Type B pancreatic cell (in vitro differentiated cells): ENCODE data around the gene MLLT3. TPM values are rescaled to one million over a fixed set of nuclear protein-coding genes. Genes with fewer than 3 reads are reported as not detected.

Source experiments
- DNase-seq: peaks from one replicate; pipeline ENCODE4 v3.0.0; 2021; ENCODE audit warnings: mixed read lengths; ENCODE audit not compliant: unreplicated experiment; ENCODE audit errors: extremely low spot score
- H3K27ac Mint-ChIP-seq: 2 replicates; pipeline ENCODE4 v1.8.0; 2021; ENCODE audit warnings: mild to moderate bottlenecking, mixed read lengths
- H3K27me3 Mint-ChIP-seq: 2 replicates; pipeline ENCODE4 v1.8.0; 2021; ENCODE audit warnings: mixed read lengths
- H3K36me3 Mint-ChIP-seq: 2 replicates; pipeline ENCODE4 v1.8.0; 2021; ENCODE audit warnings: mixed read lengths
- H3K4me1 Mint-ChIP-seq: one replicate; pipeline ENCODE4 v1.8.0; 2021; ENCODE audit warnings: mixed read lengths; ENCODE audit not compliant: unreplicated experiment
- H3K4me3 Mint-ChIP-seq: 2 replicates; pipeline ENCODE4 v1.8.0; 2021; ENCODE audit warnings: mild to moderate bottlenecking, mixed read lengths
- H3K9me3 Mint-ChIP-seq: 2 replicates; pipeline ENCODE4 v1.8.0; 2021; ENCODE audit warnings: mixed read lengths
- CTCF ChIP-seq: fragments of 200-600 bp; sonication (generic); conservative IDR thresholded peaks from 2 replicates; pipeline ENCODE4 v1.5.0; 2021; ENCODE audit warnings: antibody characterized with exemption, mild to moderate bottlenecking
- total RNA-seq: library from RNA; stranded (reverse); gene quantifications from 2 replicates; pipeline ENCODE4 v1.2.1, GENCODE V29; 2021; ENCODE audit warnings: low replicate concordance

Gene MLLT3
- total RNA-seq, 1 donor from 2014 or later: 44.2 TPM

- TF ChIP-seq CTCF: no peak
- Mint-ChIP-seq H3K36me3 (peaks cover 37% of the 10 kb centered on the region), H3K4me3 (no peak overlapping the region), H3K27ac (no peak overlapping the region), H3K4me1 (peaks cover 32% of the 10 kb centered on the region), H3K27me3 (no peaks in the 10 kb centered on the region), H3K9me3 (peaks cover 6% of the 10 kb centered on the region)
- no peak for DNase-seq
Measured at GRCh38 chr9:20364959-20365358, 257.3 kb downstream of the MLLT3 start.

DNA sequence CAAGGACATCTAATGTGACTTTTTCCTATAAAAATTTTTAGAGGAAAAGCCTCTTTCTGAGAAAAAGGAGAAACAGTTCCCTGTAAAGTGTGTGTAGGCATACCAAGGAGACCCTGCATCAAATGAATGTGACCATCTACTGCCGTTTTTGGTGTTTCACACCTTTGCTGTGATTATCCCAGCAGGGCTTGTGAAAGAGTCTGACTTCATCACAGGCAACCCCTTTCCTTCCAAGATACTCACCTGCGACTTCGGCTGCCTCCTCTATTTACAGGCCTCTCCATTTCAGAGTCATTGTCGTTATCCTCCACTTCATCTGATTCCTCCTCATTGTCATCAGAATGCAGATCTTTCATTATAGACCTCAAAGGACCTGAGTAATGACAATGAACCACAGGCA, 259.1 kb downstream of the MLLT3 start:
- no peak for TF ChIP-seq CTCF
- no peak for DNase-seq
- H3K4me1 Mint-ChIP-seq: peaks cover 38% of the 10 kb centered on the region
- H3K36me3 Mint-ChIP-seq: peaks cover 43% of the 10 kb centered on the region
- H3K27me3 Mint-ChIP-seq: no peaks in the 10 kb centered on the region
- peaks cover 6% of the 10 kb centered on the region for H3K9me3 Mint-ChIP-seq
- H3K27ac Mint-ChIP-seq: no peak overlapping the region
- H3K4me3 Mint-ChIP-seq: peak overlapping the region; percentile 27

- Mint-ChIP-seq H3K4me1 (peaks cover 48% of the 10 kb centered on the region), H3K36me3 (peaks cover 41% of the 10 kb centered on the region), H3K4me3 (peak overlapping the region; percentile 61), H3K27ac (peak overlapping the region; percentile 48), H3K27me3 (no peaks in the 10 kb centered on the region), H3K9me3 (peaks cover 2% of the 10 kb centered on the region)
- TF ChIP-seq CTCF: no peak
- DNase-seq: no peak
Measured at GRCh38 chr9:20361656-20362570, 260.4 kb downstream of the MLLT3 start.

DNA sequence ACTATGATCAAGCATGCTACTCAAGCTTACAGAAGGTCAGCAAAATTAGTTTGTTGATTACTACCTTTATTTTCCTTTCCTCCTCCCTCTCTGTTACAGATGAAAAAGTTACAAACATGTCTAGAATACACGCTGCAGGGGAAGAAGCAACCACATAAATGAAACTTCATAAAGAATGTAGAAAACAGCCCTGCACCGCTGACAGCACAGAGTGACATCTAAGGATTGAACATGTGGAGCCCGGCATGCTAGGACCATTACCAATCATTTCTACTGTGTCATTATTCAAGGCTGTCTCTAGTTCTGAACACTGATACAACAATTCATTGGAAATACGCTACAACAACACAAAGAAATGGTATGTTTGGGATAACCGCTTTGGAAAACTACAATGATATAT, 261.1 kb downstream of the MLLT3 start:
- Mint-ChIP-seq H3K9me3 (no peaks in the 10 kb centered on the region), H3K4me1 (peaks cover 54% of the 10 kb centered on the region), H3K27ac (peak overlapping the region; percentile 49)

DNA sequence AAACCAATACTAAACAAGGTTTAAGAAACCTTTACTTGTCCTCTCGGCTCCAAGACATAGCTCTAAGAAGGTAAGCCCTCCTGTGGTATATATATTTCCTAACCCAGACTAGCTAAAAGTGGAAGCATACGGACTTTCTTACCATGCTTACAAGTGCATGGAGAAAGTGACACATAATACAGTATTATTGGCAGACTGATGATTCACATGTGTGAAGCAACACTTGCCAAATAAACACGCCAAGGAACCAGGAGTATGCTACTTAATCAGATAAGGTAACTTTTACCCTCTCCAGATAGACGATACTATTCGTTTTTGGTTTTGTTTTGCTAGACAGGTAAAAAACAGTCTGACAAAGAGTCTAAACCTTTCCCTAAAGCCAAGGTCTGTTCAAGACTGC, 264.1 kb downstream of the MLLT3 start:
- Mint-ChIP-seq H3K4me1 (peaks cover 72% of the 10 kb centered on the region), H3K9me3 (no peaks in the 10 kb centered on the region), H3K36me3 (peaks cover 37% of the 10 kb centered on the region), H3K27me3 (no peaks in the 10 kb centered on the region), H3K27ac (peak overlapping the region; percentile 96), H3K4me3 (peak overlapping the region; percentile 42)
- DNase-seq: no peak
- no peak for TF ChIP-seq CTCF

More for the DNA sequence above, 261.1 kb downstream of the MLLT3 start:
- H3K27me3 Mint-ChIP-seq: no peaks in the 10 kb centered on the region
- no peak for DNase-seq
- peaks cover 39% of the 10 kb centered on the region for H3K36me3 Mint-ChIP-seq
- peak overlapping the region; percentile 7 for H3K4me3 Mint-ChIP-seq
- no peak for TF ChIP-seq CTCF
